ENCODE results near the gene SLC25A13. TPM values are rescaled to one million over a fixed set of nuclear protein-coding genes. Genes with fewer than 3 reads are reported as not detected.

SLC25A13 gene
- total and polyA plus RNA-seq, 2 experiments from 2014 or later, result 32.0 to 37.5 TPM

DNA sequence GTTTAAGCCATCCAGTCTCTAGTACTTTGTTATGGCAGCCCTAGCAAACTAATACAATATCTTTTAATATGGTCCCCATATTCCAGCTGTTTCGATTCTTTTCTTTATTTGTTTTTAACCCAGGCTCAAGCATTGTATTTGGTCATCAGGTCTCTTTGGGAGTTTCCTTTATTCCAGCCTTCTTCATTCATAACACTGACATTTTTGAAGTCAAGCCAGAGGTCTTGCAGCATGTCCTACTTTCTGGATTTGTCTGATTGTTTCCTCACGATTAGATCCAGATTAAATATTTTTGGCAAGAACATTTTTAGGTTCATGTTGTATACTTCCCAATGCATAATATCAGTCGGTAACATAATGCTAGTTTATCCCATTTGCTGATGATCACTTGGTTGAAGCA is 11.8 kb downstream of the SLC25A13 start:
- Histone ChIP-seq H3K27me3 (no peaks in the 10 kb centered on the region), H3K36me3 (no peaks in the 10 kb centered on the region), H3K4me3 (no peak overlapping the region), H3K4me1 (ENCODE audit: low read depth) (peaks cover 15% of the 10 kb centered on the region), H3K27ac (no peak overlapping the region), H3K9me3 (ENCODE audit: low read depth) (no peaks in the 10 kb centered on the region)
- peak in 1 of 2 donors; percentile 78 for DNase-seq (ENCODE audit: low read depth in 1 of 2, low spot score in 1 of 2)
- TF ChIP-seq, protein P1, sequence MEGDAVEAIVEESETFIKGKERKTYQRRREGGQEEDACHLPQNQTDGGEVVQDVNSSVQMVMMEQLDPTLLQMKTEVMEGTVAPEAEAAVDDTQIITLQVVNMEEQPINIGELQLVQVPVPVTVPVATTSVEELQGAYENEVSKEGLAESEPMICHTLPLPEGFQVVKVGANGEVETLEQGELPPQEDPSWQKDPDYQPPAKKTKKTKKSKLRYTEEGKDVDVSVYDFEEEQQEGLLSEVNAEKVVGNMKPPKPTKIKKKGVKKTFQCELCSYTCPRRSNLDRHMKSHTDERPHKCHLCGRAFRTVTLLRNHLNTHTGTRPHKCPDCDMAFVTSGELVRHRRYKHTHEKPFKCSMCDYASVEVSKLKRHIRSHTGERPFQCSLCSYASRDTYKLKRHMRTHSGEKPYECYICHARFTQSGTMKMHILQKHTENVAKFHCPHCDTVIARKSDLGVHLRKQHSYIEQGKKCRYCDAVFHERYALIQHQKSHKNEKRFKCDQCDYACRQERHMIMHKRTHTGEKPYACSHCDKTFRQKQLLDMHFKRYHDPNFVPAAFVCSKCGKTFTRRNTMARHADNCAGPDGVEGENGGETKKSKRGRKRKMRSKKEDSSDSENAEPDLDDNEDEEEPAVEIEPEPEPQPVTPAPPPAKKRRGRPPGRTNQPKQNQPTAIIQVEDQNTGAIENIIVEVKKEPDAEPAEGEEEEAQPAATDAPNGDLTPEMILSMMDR (IDR thresholded peaks at IDR 0.05; ENCODE audit: low read depth, low read length), result no peak

DNA sequence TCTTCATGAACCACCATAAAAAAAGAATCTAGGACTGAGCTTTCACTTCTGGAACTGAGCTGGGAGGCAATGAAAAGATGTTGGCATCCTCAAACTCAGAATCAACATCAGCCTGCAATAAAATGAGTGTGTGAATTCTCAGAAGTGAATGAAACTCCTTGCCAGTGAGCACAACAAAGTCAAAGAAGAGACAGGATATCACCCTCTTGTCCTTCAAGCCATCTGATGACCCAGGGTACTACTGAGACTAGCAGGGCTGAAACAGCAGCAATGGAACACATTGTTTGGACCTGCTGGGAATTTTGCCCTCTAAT is 13.0 kb downstream of the SLC25A13 start:
- no peaks in the 10 kb centered on the region for H3K36me3 ChIP-seq
- no peak overlapping the region for H3K4me3 ChIP-seq
- peaks cover 15% of the 10 kb centered on the region for H3K4me1 ChIP-seq (ENCODE audit: low read depth)
- no peaks in the 10 kb centered on the region for H3K27me3 ChIP-seq
- H3K9me3 ChIP-seq (ENCODE audit: low read depth), result no peaks in the 10 kb centered on the region
- no peak for DNase-seq (ENCODE audit: low read depth in 1 of 2, low spot score in 1 of 2)
- TF ChIP-seq, protein P1 (IDR thresholded peaks at IDR 0.05; ENCODE audit: low read depth, low read length), result no peak
- no peak overlapping the region for H3K27ac ChIP-seq

DNA sequence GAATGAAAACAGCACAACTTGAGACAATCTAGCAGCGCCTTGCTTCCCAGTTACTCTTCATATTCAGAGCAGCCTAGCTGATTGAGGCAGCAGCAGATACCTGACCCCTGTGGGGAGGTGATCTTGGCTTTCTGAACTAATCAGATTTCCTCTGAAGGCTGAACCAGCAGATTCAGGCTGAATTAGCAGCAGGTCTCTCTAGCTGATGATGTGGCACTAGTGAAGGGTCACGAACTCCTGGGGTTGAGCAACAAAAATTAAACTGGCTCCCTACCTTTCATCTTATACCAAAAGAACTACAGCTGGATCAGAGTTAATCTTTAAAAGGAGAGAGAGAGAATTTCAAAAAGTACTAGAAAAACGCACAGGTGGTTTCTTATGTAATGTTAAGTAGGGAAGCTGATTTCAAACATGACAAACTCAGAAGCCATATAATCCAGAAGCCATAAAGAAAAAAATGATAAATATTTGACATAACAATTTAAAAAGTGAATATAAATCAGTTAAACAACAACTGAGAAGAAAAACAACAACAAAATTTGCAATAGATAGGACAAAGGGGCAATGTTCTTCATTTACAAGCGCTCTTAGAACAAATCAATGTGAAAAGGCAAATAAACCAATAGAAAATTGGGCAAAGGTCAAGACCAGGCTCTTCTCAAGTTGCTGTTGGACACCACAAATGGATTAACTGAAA is 13.5 kb downstream of the SLC25A13 start:
- peak in 1 of 2 donors; percentile 40 for DNase-seq (ENCODE audit: low read depth in 1 of 2, low spot score in 1 of 2)
- H3K4me3 ChIP-seq, result no peak overlapping the region
- no peaks in the 10 kb centered on the region for H3K36me3 ChIP-seq
- H3K9me3 ChIP-seq (ENCODE audit: low read depth), result no peaks in the 10 kb centered on the region
- no peak overlapping the region for H3K27ac ChIP-seq
- no peaks in the 10 kb centered on the region for H3K27me3 ChIP-seq
- peaks cover 15% of the 10 kb centered on the region for H3K4me1 ChIP-seq (ENCODE audit: low read depth)
- TF ChIP-seq, protein P1 (IDR thresholded peaks at IDR 0.05; ENCODE audit: low read depth, low read length), result no peak

DNA sequence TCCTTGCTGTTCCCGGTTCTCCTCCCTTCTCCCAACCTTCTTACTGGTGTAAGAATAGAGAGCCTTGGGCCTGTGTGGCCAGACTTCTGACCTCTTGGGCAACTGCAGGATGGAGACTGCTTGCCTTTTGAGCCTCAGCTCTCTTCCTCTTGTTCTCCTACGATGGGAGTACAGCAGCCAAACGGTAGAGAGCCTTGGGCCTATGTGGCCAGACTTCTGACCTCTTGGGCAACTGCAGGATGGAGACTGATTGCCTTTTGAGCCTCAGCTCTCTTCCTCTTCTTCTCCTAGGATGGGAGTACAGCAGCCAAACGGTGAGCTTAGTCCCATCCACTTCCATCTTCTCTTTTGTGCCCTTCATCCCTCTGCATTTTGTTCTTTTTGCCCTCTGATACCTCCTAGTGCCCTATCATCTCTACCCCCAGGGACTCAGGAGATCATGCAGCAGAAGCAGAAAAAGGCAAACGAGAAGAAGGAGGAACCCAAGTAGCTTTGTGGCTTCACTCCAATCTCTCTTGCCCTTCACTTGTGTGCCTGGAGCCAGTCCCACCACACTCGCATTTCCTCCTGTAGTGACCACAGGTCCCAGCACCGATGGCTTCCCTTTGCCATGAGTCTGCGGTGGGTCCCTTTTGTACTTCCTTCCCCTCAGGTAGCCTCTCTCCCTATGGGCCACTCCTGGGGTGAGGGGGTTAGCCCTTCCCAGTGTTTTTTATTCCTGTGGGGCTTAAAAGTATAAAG is 15.3 kb downstream of the SLC25A13 start:
- no peaks in the 10 kb centered on the region for H3K36me3 ChIP-seq
- TF ChIP-seq, protein P1 (IDR thresholded peaks at IDR 0.05; ENCODE audit: low read depth, low read length), result no peak
- H3K9me3 ChIP-seq (ENCODE audit: low read depth), result no peaks in the 10 kb centered on the region
- H3K4me1 ChIP-seq (ENCODE audit: low read depth), result peaks cover 5% of the 10 kb centered on the region
- no peak for DNase-seq (ENCODE audit: low read depth in 1 of 2, low spot score in 1 of 2)
- no peaks in the 10 kb centered on the region for H3K27me3 ChIP-seq
- no peak overlapping the region for H3K27ac ChIP-seq
- H3K4me3 ChIP-seq, result no peak overlapping the region

DNA sequence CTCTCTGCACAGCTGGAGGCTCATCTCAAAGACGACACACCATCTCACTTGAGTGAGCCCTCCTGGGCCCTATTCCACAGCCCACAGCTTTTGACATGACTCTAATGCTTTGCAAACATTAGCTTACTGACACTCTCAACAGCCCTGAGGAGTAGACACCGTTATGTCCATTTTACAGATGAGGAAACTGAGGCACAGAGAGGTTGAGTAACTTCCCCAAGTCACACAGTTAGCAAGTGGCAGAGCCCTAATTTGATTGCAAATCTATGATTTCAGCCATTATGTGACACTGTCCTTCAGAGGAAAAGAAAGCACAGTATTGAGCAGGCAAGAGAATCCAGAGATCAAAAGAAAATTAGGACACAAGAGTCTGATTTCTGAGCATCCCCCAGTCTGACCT is 16.0 kb downstream of the SLC25A13 start:
- DNase-seq (ENCODE audit: low read depth in 1 of 2, low spot score in 1 of 2), result no peak
- Histone ChIP-seq H3K4me3 (no peak overlapping the region), H3K27ac (no peak overlapping the region), H3K27me3 (no peaks in the 10 kb centered on the region), H3K4me1 (ENCODE audit: low read depth) (peaks cover 5% of the 10 kb centered on the region), H3K36me3 (no peaks in the 10 kb centered on the region), H3K9me3 (ENCODE audit: low read depth) (no peaks in the 10 kb centered on the region)
- TF ChIP-seq, protein P1 (IDR thresholded peaks at IDR 0.05; ENCODE audit: low read depth, low read length), result no peak

Measured in cardiac muscle cell (in vitro differentiated cells and primary cell).